GM18951 (cell line): ENCODE results near the gene APH1B.
"Not testable (repeated sequence)": the region's sequence is repeated elsewhere in the genome, so short reads cannot be mapped to it uniquely, and the experiment has no call there.

Source experiments
- POLR2A ChIP-seq: IDR thresholded peaks from 4 replicates; pipeline ENCODE4 v1.6.1; 2011; ENCODE audit warnings: mild to moderate bottlenecking; ENCODE audit not compliant: insufficient read length, insufficient read depth; ENCODE audit errors: extremely low read depth
- in situ Hi-C: fragments of 300-500 bp; cut with MboI; formaldehyde crosslinking; loops from one replicate; pipeline ENCODE4 v1.12.0; 2022; ENCODE audit warnings: low sequenced_read_pairs, mixed read lengths, inconsistent platforms; ENCODE audit not compliant: unreplicated experiment

APH1B gene

GRCh38 chr15:63318344-63318743, 40.9 kb downstream of the APH1B start:
- in situ Hi-C loops: no loop called here
- no peak for TF ChIP-seq POLR2A

- in situ Hi-C loops: no loop called here
- no peak for TF ChIP-seq POLR2A
These were observed 41.7 kb downstream of the APH1B start for GRCh38 chr15:63319065-63319464.

- in situ Hi-C loops: not testable (repeated sequence)
These were observed 43.0 kb downstream of the APH1B start for GRCh38 chr15:63320446-63320845.

GRCh38 chr15:63320981-63321380, 43.6 kb downstream of the APH1B start:
- in situ Hi-C loops: not testable (repeated sequence)

GRCh38 chr15:63321462-63321861, 44.1 kb downstream of the APH1B start:
- TF ChIP-seq POLR2A: no peak
- in situ Hi-C loops: no loop called here

GRCh38 chr15:63322541-63322940, 45.1 kb downstream of the APH1B start:
- in situ Hi-C loops: no loop called here
- TF ChIP-seq POLR2A: no peak

GRCh38 chr15:63323798-63324563, 46.6 kb downstream of the APH1B start:
- in situ Hi-C loops: no loop called here
- TF ChIP-seq POLR2A: no peak

GRCh38 chr15:63324770-63325169, 47.4 kb downstream of the APH1B start:
- in situ Hi-C loops: no loop called here
- TF ChIP-seq POLR2A: no peak

GRCh38 chr15:63327648-63328421, 50.4 kb downstream of the APH1B start:
- no peak for TF ChIP-seq POLR2A
- in situ Hi-C loops: no loop called here

- in situ Hi-C loops: no loop called here
- no peak for TF ChIP-seq POLR2A
These were observed 52.4 kb downstream of the APH1B start for GRCh38 chr15:63329567-63330350.

- no peak for TF ChIP-seq POLR2A
- in situ Hi-C loops: no loop called here
These were observed 53.5 kb downstream of the APH1B start for GRCh38 chr15:63330926-63331325.

GRCh38 chr15:63331456-63331855, 54.1 kb downstream of the APH1B start:
- no peak for TF ChIP-seq POLR2A
- in situ Hi-C loops: no loop called here

GRCh38 chr15:63332367-63333124, 55.1 kb downstream of the APH1B start:
- TF ChIP-seq POLR2A: no peak
- in situ Hi-C loops: no loop called here
